ENCODE data around the gene SLC7A4.
"Not testable (repeated sequence)": the region's sequence is repeated elsewhere in the genome, so short reads cannot be mapped to it uniquely, and the experiment has no call there.

SLC7A4 gene

DNA sequence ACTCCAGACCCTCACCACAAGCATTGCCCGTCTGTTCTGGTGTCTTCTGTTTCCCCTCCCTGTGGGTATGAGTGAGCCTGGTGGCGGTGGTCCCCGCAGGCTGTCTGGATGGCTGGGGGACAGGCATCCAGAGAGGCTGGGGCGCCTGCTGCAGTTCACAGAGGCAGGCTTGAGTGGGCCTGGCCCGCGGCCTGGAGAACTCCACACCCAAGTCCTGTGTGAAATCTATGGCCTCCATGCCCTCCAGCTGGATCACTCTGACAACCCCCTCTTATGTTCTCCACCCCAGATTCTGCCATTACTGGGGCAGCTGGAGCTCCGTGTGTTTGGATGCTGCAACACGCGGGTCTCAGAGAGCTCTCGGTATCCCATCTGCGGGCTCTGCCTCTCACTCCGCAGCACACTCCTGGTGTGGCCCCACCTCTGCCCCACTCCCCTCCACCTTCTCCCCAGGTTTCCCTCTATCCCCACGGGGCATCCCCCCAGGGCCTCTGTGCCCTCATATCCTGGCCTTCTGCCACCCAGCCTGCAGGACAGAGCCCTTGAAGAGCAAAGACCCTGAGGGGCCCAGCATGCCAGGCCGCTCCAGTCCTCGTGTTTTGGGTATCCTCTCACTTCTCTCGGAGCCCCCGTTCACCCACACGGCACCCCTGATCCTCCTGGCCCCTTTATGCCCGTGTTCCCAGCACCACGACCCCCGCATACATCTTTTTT, 44.7 kb upstream of the SLC7A4 start:
- H3K4me3 Mint-ChIP-seq: no peak overlapping the region
- TF ChIP-seq, protein P1, sequence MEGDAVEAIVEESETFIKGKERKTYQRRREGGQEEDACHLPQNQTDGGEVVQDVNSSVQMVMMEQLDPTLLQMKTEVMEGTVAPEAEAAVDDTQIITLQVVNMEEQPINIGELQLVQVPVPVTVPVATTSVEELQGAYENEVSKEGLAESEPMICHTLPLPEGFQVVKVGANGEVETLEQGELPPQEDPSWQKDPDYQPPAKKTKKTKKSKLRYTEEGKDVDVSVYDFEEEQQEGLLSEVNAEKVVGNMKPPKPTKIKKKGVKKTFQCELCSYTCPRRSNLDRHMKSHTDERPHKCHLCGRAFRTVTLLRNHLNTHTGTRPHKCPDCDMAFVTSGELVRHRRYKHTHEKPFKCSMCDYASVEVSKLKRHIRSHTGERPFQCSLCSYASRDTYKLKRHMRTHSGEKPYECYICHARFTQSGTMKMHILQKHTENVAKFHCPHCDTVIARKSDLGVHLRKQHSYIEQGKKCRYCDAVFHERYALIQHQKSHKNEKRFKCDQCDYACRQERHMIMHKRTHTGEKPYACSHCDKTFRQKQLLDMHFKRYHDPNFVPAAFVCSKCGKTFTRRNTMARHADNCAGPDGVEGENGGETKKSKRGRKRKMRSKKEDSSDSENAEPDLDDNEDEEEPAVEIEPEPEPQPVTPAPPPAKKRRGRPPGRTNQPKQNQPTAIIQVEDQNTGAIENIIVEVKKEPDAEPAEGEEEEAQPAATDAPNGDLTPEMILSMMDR (IDR thresholded peaks at IDR 0.05): no peak
- H3K9me3 Mint-ChIP-seq: peaks cover 9% of the 10 kb centered on the region
- peaks cover 5% of the 10 kb centered on the region for H3K27me3 Mint-ChIP-seq (ENCODE audit: low read depth, poor library complexity)
- DNase-seq: no peak
- no peak overlapping the region for H3K27ac Mint-ChIP-seq
- no peaks in the 10 kb centered on the region for H3K36me3 Mint-ChIP-seq (ENCODE audit: low read depth)
- H3K4me1 Mint-ChIP-seq: peaks cover 4% of the 10 kb centered on the region

DNA sequence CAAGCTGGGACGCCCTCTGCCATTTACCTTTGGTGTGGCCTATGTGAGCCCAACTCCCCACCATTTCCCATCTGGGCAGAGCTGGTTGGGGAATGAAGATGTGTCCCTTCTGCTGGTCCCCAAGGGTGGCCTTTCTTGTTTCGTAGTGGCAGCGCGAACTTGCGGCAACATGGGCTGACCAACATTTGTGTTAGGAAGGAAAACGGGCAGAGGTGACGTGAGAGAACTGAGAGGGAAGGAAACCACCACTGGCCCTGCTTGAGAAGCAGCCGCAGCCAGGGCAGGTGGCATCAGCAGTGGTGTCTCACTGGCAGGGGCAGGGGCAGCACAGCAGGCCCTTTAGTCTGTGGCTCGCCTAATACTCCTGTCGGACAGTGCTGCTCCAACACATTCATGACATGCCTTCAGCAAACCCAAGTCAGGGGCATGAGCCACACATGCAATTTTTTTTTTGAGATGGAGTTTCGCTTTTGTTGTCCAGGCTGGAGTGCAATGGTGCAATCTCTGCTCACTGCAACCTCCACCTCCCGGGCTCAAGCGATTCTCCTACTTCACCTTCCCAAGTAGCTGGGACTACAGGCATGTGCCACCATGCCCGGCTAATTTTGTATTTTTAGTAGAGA, 43.3 kb upstream of the SLC7A4 start:
- H3K4me1 Mint-ChIP-seq: peaks cover 4% of the 10 kb centered on the region
- DNase-seq: no peak
- H3K4me3 Mint-ChIP-seq: no peak overlapping the region
- H3K36me3 Mint-ChIP-seq (ENCODE audit: low read depth): no peaks in the 10 kb centered on the region
- H3K27me3 Mint-ChIP-seq (ENCODE audit: low read depth, poor library complexity): peaks cover 12% of the 10 kb centered on the region
- H3K9me3 Mint-ChIP-seq: peaks cover 9% of the 10 kb centered on the region
- H3K27ac Mint-ChIP-seq: no peak overlapping the region
- TF ChIP-seq, protein P1 (IDR thresholded peaks at IDR 0.05): no peak

DNA sequence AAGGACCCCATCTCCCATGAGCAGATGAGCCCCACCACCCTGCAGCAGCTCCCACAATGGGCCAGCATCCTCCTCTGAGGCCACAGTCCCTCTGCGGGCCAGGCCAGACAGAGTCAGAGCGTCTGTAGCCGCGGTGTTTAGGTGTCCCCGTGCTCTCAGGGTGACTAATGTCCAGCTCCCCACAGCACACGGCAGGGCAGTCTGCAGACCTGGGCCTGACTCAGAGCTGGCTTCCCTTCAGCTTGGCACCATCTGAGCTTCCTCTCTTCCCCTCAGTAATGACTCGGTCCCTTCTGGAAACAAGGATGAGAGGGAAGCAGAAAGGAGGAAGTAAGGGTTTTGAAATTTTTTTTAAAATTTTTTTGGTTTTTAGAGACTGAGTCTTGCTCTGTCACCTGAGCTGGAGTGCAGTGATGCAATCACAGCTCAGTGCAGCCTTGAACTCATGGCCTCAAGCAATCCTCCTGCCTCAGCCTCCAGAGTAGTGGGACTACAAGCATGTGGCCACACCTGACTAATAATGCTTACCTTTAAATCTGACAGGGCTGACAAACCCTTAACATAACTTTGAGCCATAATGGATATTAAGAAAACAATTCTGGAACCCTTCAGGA, 41.8 kb upstream of the SLC7A4 start:
- Mint-ChIP-seq H3K27ac (no peak overlapping the region), H3K27me3 (ENCODE audit: low read depth, poor library complexity) (peaks cover 12% of the 10 kb centered on the region), H3K36me3 (ENCODE audit: low read depth) (no peaks in the 10 kb centered on the region), H3K9me3 (peaks cover 9% of the 10 kb centered on the region), H3K4me3 (no peak overlapping the region), H3K4me1 (peaks cover 6% of the 10 kb centered on the region)
- DNase-seq: no peak
- TF ChIP-seq, protein P1 (IDR thresholded peaks at IDR 0.05): no peak

DNA sequence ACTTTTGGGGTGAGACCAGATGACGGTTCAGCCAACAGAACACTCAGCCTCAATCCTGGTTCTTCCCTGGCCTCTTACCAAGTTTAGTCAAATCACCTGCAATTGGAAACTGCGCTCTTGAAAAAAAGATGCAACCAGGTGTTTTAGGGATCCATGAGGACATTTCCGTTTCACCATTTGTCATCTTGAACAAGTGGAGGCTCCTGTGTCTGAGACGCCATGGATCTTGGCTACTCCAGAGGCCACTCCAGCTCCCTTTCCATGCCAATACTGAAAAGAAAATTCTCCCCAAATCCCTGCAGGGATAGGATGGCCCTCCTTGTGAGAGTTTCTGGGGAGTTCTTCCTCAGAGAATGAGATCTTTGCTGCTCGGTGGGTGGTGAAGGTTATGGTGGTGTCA, 41.1 kb upstream of the SLC7A4 start:
- H3K36me3 Mint-ChIP-seq (ENCODE audit: low read depth): no peaks in the 10 kb centered on the region
- DNase-seq: no peak
- peaks cover 9% of the 10 kb centered on the region for H3K9me3 Mint-ChIP-seq
- TF ChIP-seq, protein P1 (IDR thresholded peaks at IDR 0.05): no peak
- no peak overlapping the region for H3K27ac Mint-ChIP-seq
- H3K4me1 Mint-ChIP-seq: peaks cover 9% of the 10 kb centered on the region
- H3K27me3 Mint-ChIP-seq (ENCODE audit: low read depth, poor library complexity): peaks cover 12% of the 10 kb centered on the region
- no peak overlapping the region for H3K4me3 Mint-ChIP-seq

DNA sequence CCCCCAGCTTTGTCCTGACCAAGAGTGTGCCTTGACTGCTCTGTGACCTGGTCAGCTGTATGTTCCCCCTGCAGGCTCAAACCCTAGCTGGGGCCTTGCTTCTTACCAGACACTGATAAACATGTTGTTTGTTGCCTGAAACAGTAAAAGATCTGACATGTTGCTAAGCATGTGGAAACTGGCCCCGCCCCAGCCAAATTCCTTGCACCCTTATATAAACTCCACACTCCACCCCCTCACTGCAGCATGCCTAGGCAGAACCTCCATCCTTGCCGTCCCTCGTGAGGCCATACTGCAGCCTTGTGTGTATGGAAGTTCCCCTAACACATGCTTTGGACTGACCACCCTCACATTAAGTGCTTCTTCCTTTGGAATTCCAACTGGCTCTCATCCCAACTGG, 40.7 kb upstream of the SLC7A4 start:
- TF ChIP-seq, protein P1 (IDR thresholded peaks at IDR 0.05): no peak
- H3K9me3 Mint-ChIP-seq: peaks cover 9% of the 10 kb centered on the region
- peaks cover 14% of the 10 kb centered on the region for H3K4me1 Mint-ChIP-seq
- H3K36me3 Mint-ChIP-seq (ENCODE audit: low read depth): no peaks in the 10 kb centered on the region
- H3K27me3 Mint-ChIP-seq (ENCODE audit: low read depth, poor library complexity): peaks cover 12% of the 10 kb centered on the region
- no peak overlapping the region for H3K4me3 Mint-ChIP-seq
- DNase-seq: no peak
- no peak overlapping the region for H3K27ac Mint-ChIP-seq

DNA sequence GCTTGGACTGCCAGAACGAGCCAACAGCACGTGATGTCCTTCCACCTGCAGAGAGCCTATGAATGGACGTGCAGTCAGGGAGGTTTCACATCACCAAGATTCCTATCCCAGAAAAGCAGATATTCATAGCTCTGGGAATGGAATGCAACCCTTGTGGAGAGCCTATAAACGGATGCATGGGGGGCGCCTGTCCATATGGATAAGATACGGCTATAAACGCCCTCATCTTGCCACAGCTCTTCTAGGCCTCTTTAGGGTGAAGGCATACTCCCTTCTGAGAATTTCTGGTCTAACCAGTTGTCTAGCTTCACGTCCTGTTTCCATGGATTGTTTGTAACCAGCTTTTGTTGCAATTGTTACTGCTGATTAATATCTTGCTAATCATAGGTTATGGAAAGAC, 39.4 kb upstream of the SLC7A4 start:
- not testable (repeated sequence) for DNase-seq; H3K4me3 Mint-ChIP-seq; H3K9me3 Mint-ChIP-seq; H3K36me3 Mint-ChIP-seq (ENCODE audit: low read depth); H3K27ac Mint-ChIP-seq
- peaks cover 15% of the 10 kb centered on the region for H3K4me1 Mint-ChIP-seq
- H3K27me3 Mint-ChIP-seq (ENCODE audit: low read depth, poor library complexity): peaks cover 14% of the 10 kb centered on the region

Measured in nephron progenitor cell (in vitro differentiated cells).